HG03571 (cell line): ENCODE measurements around the gene TERF2IP.

ENCODE experiments used
- ATAC-seq: cut with Tn5 transposase; IDR thresholded peaks from one replicate; pipeline ENCODE4 v1.9.1; 2021; ENCODE audit not compliant: unreplicated experiment

Gene TERF2IP

DNA sequence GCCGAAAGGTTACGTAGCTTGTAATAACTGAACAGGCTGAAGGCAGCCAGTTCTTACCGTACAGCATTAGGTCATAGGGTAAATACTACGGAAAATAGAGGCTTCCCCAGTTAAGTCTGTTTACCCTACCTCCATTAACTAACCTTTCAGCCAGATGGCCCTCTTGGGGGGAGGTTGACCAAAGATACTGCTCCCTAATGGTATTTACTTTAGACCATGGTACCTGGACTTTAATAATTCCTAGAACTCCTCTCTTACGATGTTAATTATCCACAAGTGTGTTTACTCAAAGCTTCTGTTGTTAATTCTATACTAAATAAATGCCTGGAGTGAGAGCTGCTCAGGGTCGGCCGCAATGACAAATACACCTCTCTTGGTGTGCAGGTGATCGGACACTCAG lies 14.7 kb upstream of the TERF2IP start:
- ATAC-seq = no peak

DNA sequence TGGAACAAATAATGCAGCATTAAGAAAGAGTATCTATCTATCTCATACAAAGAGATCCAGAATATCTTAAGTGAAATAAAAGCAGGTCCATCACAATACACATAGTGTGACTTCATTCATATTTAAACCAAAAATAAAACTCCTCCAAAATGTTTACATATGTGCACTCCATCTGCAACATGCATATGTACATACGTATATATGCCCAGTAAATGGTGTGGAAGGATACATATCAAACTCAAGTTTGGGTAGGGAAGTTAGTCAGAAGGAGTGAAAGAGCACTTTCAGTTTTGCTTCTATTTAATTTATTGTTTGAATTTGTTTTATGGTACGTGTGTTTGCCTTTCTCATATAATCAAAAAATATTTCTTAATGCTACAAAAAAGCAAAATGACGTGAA lies 12.5 kb upstream of the TERF2IP start:
- no peak for ATAC-seq

GRCh38 chr16:75640598-75640997 lies 7.0 kb upstream of the TERF2IP start:
- no peak for ATAC-seq

DNA sequence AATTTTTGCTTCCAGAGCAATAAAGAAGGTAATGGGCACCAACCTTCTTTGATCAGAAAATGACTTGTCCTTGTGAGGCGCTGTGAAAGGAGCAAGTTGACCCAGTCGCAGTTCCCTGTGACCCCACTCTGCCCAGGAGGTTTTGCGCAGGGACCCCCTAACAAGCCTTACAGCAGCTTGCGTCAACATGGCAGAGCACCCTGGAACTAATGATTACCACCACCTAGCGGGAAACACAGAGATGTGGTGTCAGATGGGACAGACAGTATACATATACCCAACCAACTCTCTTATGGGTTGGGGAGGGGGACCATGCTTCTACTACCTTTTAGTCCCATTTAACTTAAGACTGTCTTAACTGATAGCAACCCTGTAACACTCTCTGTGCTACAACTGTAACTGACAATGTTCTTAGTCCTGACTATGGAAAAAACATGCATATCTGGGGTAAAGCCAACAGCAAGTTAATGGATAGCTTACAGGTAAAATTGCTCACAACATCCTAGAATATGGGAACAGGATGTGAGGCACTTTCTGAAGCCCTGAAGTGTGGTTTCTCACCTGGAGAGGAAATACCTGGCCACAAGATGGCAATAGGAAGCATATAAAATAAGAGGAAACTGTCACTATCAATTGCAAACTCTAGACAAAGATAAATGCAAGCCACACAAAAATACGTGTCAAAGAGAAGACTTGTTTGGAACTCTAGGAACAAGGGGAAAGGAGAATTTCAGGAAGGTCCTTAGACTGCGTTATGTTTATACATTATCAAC lies 3.1 kb upstream of the TERF2IP start:
- no peak for ATAC-seq

GRCh38 chr16:75647112-75647491 lies 471 bp upstream of the TERF2IP start:
- peak; percentile 13 for ATAC-seq

DNA sequence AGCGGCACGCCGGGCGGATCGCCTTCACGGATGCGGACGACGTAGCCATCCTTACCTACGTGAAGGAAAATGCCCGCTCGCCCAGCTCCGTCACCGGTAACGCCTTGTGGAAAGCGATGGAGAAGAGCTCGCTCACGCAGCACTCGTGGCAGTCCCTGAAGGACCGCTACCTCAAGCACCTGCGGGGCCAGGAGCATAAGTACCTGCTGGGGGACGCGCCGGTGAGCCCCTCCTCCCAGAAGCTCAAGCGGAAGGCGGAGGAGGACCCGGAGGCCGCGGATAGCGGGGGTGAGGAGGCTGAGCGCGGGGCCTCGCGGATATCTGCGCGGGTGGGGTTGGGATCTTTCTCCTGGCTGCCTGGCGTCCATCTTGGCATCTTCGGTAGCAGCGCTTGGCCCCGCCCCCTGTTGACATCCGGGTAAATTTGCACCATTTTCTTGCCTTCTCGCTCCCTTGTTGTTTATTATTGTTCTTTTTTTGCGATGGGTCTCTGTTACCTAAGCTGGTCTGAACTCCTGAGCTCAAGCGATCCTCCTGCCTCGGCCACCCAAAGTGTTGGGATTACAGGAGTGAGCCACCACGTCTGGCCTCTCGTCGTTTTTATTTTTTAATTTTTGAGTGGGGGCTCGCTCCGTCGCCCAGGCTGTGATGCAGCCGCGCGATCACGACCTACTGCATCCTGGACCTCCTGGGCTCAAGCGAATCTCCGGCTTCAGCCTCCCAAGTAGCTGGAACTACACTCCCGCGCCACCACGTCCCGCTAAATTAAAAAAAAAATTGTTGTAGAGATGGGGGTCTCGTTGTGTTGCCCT lies 898 bp downstream of the TERF2IP start:
- peak; percentile 34 for ATAC-seq

GRCh38 chr16:75653922-75654321 lies 6.3 kb downstream of the TERF2IP start:
- ATAC-seq = no peak

- ATAC-seq = no peak
Observed at GRCh38 chr16:75658175-75658574, 10.6 kb downstream of the TERF2IP start.

- ATAC-seq = no peak
Observed at GRCh38 chr16:75660321-75660720, 12.7 kb downstream of the TERF2IP start.

DNA sequence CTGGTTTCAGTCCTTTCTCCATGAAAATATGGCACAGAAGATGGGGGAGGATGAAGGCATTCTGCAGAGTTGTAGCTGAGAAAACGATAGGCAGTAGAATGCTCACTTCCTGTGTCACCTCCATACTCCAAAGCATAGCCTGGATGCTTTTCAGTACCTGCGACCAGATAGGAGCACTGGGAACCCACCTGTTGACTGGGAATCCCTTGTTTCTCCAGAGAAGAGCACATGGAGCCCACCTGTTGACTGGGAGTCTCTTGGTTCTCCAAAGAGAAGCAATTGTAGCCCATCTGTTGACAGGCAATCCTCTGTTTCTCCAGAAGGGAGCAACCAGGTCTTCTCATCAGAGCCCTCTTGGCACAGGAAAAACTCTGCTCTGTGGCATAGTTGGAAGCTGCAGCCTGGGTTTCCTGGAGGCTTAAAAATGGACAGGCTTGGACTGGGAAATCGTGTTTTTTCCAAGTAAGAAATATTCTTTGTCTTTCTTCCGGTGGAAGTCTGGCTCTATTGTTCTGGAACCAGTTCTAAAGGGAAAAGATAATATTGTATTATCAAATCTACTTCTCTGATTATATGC lies 13.2 kb downstream of the TERF2IP start:
- no peak for ATAC-seq

DNA sequence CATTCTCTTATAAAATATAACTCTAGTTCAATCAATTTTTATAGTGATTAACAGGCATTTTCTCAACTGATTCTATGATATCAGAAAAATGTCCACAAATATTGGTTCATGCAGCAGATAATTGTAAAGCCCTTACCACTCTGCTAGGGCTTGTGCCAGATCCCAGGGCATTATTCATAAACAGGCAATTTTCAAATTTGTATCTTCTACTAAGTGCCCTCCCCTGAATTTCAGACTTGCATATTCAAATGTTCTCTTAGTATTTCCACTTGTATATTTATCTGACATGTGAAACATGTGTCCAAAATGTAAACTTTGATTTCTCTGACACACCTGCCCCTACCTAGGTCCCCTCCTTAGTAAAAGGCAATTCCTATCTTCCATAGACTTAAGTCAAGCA lies 19.9 kb downstream of the TERF2IP start:
- no peak for ATAC-seq

DNA sequence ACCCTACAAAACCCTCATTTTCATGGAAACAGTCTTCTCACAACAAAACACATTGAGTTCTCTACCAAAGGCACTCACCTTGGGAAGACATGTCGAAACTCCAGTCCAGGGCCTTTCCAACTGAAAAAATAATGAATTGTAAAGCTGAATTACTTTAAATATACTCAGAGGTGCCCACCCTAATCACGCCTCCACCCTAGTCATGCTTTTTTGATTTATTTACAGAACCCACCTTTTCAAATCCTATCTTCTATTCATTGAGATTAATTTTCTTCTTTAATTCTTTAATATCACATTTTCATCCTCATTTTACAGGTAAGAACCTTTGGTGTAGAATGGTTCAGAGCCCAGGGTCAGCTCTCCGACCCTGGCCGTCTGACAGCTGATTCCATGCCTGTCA lies 29.3 kb downstream of the TERF2IP start, which contains the start of gene CPHXL2:
Gene CPHXL2 (minus strand): TSS at position 101 of the 400 bp plus-strand sequence. CDS start 10 bp downstream, at position 91.
- ATAC-seq = no peak

GRCh38 chr16:75679366-75679765 lies 31.8 kb downstream of the TERF2IP start:
- ATAC-seq = no peak

DNA sequence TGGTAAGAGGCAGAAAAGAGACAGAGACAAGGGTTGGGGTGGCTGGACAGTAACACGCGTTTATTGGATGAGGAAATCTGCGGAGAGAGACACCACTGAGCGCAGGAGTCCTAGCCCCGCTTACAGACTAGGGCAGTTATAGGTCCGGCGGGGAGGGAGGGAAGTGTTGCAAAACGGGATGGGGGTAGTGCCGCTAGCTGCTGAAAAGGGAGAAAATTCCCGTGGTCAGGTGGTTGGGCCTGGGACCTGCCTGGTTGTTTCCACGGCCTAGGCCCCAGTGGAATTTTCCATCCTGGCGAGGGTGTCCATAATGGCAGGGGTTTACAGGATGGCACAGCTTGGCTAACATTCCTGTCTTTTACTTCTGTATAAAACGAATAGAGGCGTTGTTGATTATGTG lies 34.7 kb downstream of the TERF2IP start:
- ATAC-seq = no peak

DNA sequence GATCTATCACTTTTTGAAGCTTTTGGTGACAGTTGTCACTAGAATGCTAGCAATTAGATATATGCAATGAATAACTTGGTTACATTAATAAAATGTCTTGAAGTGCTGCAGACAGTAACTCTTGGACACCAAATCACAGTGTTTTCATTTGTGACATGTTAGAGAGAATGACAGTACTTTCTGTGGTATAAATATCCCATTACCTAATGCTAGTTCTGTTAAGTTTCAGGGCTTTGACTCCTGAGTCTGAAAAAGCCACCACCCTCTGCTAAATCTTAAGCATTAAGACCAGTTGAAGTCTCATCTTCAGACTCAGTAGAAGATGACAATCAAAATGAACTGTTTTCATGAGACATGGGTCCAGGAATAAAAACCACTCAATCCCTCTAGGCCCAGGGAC lies 39.8 kb downstream of the TERF2IP start:
- no peak for ATAC-seq

DNA sequence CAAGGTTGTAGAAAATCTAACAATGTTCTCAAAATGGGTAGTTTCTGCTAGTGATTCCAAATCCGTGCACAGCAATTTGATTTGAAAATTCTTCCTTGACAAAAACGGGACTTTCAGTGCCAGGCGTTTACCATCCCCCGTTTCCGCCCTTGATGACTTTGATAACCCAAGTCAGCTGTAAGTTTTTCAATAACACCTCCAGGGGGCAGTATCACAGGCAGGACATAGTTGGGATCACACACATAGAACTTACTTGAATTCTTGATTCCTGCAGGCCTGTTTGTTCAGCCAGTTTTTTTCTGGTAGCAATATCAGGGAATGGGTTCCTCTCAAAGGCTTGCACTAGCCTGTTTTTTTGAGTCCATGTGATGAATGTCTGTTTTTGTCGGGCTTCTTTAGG lies 48.1 kb downstream of the TERF2IP start:
- no peak for ATAC-seq

DNA sequence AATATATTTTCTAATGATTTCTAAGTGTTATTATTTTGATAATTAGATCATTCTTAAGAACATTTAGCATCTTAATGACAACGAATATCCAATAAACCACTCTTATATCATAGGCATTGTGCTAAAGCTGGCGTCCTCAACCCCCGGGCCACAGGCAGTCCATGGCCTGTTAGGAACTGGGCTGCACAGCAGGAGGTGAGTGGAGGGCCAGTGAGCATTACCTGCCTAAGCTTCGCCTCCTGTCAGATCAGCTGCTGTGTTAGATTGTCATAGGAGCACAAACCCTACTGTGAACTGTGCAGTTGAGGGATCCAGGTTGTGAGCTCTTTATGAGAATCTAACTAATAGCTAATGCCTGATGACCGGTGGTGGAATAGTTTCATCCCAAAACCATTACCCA lies 50.0 kb downstream of the TERF2IP start:
- ATAC-seq = no peak

DNA sequence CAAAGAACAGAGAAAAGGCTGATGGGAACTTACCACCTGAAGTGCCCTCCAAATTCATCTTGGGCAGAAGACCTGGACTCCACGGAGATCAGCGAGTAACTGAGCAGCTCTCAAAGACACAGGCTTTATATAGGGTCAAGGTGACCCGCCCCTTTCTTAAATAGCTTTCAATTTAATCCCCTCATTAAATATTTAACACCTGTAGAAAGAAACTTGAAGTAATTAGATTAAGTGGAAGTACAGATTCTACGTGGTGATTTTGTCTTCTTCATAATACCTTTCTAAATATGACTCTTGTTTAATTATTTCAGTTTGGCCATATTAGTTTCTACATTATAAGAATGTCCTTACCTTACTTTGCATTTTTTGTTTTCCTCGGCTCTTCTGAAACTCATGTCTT lies 53.8 kb downstream of the TERF2IP start, which contains the start of gene DUXB:
Gene DUXB (minus strand): TSS at position 101 of the 400 bp plus-strand sequence. CDS start 43 bp downstream, at position 58.
- ATAC-seq = no peak

- ATAC-seq = no peak
Observed at GRCh38 chr16:75702242-75702641, 54.7 kb downstream of the TERF2IP start.

DNA sequence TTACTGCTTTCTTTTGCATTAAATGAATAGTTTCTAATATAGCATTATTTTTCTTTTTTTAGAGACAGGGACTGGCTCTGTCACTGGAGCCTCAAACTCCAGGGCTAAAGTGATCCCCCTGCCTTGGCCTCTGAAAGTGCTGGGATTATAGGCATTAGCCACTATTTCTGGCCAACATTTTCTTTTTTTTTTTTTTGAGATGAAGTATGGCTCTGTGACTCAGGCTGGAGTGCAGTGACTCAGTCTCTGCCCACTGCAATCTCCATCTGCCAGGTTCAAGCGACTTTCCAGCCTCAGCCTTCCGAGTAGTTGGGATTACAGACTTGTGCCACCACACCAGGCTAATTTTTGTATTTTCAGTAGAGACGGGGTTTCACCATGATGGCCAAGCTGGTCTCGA lies 55.7 kb downstream of the TERF2IP start:
- ATAC-seq = no peak
